K562 (cell line): Measurements from ENCODE around the gene OGT. TPM values are rescaled to one million over a fixed set of nuclear protein-coding genes. Genes with fewer than 3 reads are reported as not detected.

Experiments
- BCOR ChIP-seq: fragments of 450-650 bp; IDR thresholded peaks from 2 replicates; pipeline ENCODE4 v1.6.1; 2016
- CREM ChIP-seq: IDR thresholded peaks from 2 replicates; pipeline ENCODE4 v1.6.1; 2014; ENCODE audit warnings: antibody characterized with exemption, low read depth
- DDX20 ChIP-seq: fragments of 450-650 bp; IDR thresholded peaks from 2 replicates; pipeline ENCODE4 v1.6.1; 2016; ENCODE audit warnings: missing genetic modification characterization, low read depth, mild to moderate bottlenecking, missing compliant biosample characterization, moderate library complexity
- DNMT1 ChIP-seq: fragments of 450-650 bp; IDR thresholded peaks from 2 replicates; pipeline ENCODE4 v1.6.1; 2016; ENCODE audit warnings: antibody characterized with exemption, mild to moderate bottlenecking
- ILF3 ChIP-seq: fragments of 450-650 bp; IDR thresholded peaks from 2 replicates; pipeline ENCODE4 v1.6.1; 2018; ENCODE audit warnings: antibody characterized with exemption, mild to moderate bottlenecking, moderate library complexity, borderline replicate concordance
- KDM2B ChIP-seq: fragments of 250-450 bp; sonication (Bioruptor Pico); IDR thresholded peaks from 2 replicates; pipeline ENCODE4 v1.8.0; 2021; ENCODE audit warnings: mild to moderate bottlenecking, moderate library complexity
- KDM4B ChIP-seq, 2 experiments: fragments of 450-650 bp in 1 of 2; sonication (generic) in 1 of 2; IDR thresholded peaks; 2 replicates each; pipeline ENCODE4 v1.6.1; 2016 to 2017; ENCODE audit warnings: borderline replicate concordance in 2 of 2, antibody characterized with exemption in 1 of 2, low read depth in 1 of 2, mild to moderate bottlenecking in 1 of 2
- L3MBTL2 ChIP-seq: fragments of 450-650 bp; IDR thresholded peaks from 2 replicates; pipeline ENCODE4 v1.6.1; 2016; ENCODE audit warnings: mild to moderate bottlenecking, moderate library complexity
- LCOR ChIP-seq: sonication (generic); formaldehyde crosslinking; IDR thresholded peaks from 2 replicates; pipeline ENCODE4 v1.8.0; 2022; ENCODE audit warnings: mild to moderate bottlenecking, missing genetic modification reagents
- POLR2A ChIP-seq: fragments of 450-650 bp; conservative IDR thresholded peaks from 2 replicates; pipeline ENCODE4 v1.6.1; 2016
- REST ChIP-seq, 2 experiments: fragments of 450-650 bp; formaldehyde crosslinking in 1 of 2; IDR thresholded peaks; 2 replicates each; pipeline versions ENCODE4 v1.4.0 to v1.6.1; 2014 to 2020; ENCODE audit warnings: mild to moderate bottlenecking in 2 of 2, borderline replicate concordance in 1 of 2, low read depth in 1 of 2
- RFX1 ChIP-seq: fragments of 450-650 bp; IDR thresholded peaks from 2 replicates; pipeline ENCODE4 v1.6.1; 2016; ENCODE audit warnings: mild to moderate bottlenecking, moderate library complexity
- XRCC5 ChIP-seq: fragments of 200-400 bp; formaldehyde crosslinking; IDR thresholded peaks from 2 replicates; pipeline ENCODE4 v1.6.1; 2017; ENCODE audit warnings: low read depth, mild to moderate bottlenecking, low read length
- ZBTB11 ChIP-seq, 3 experiments: fragments of 200-800 bp in 1 of 3; fragments of 250-450 bp in 1 of 3; fragments of 450-650 bp in 1 of 3; sonication (Bioruptor Pico) in 1 of 3; sonication (Bioruptor generic) in 1 of 3; formaldehyde crosslinking in 1 of 3; IDR thresholded peaks; 2 replicates each; pipeline versions ENCODE4 v1.6.1 to v1.8.0; 2016 to 2022; ENCODE audit warnings: mild to moderate bottlenecking in 2 of 3, missing genetic modification characterization in 2 of 3, missing compliant biosample characterization in 1 of 3, moderate library complexity in 1 of 3
- ZC3H8 ChIP-seq: fragments of 450-650 bp; IDR thresholded peaks from 2 replicates; pipeline ENCODE4 v1.6.1; 2017
- ZNF232 ChIP-seq: sonication (generic); formaldehyde crosslinking; IDR thresholded peaks from 2 replicates; pipeline ENCODE4 v1.8.0; 2022; ENCODE audit warnings: mild to moderate bottlenecking, missing genetic modification reagents
- ZNF384 ChIP-seq: IDR thresholded peaks from 2 replicates; pipeline ENCODE4 v1.6.1; 2012; ENCODE audit warnings: low read depth, low read length, improper control_type of control experiment
- ZNF696 ChIP-seq: fragments of 250-450 bp; sonication (Bioruptor Pico); conservative IDR thresholded peaks from 2 replicates; pipeline ENCODE4 v1.4.0; 2020; ENCODE audit warnings: mild to moderate bottlenecking, moderate library complexity
- polyA plus RNA-seq, 8 experiments: library from polyadenylated mRNA; depleted of rRNA in 4 of 8; stranded (reverse) in 5 of 8; unstranded in 3 of 8; fragments of >200 nt; fragmentation: Nextera tagmentation in 2 of 8; fragmentation: Illumina TruSeq in 1 of 8; extraction: Ambion mirVana in 2 of 8; extraction: Trizol in 1 of 8; gene quantifications; 2 replicates each; pipeline versions ENCODE4 v1.2.1 to v1.2.3, GENCODE V29; 2011 to 2014; ENCODE audit warnings: inconsistent platforms in 1 of 8, missing spikeins in 1 of 8
- total RNA-seq, 7 experiments: library from RNA; depleted of rRNA in 6 of 7; stranded (reverse); fragments of >200 nt in 6 of 7; fragmentation: Illumina TruSeq in 2 of 7; extraction: Trizol in 2 of 7; gene quantifications; 2 replicates each; pipeline versions ENCODE4 v1.2.1 to v1.2.3, GENCODE V29; 2011 to 2021; ENCODE audit warnings: low replicate concordance in 1 of 7

The OGT gene
- total and polyA plus RNA-seq, 9 of the 15 experiments (the other 6 are each of a cell fraction or from before 2014, with no cell fraction given) = 38.9 to 347 (median 117) TPM

GRCh38 chrX:71609095-71609750 lies 76.3 kb downstream of the OGT start (continued):
- TF ChIP-seq ZBTB11 (CRISPR knock-in tag; IDR thresholded peaks at IDR 0.05) (no peak), LCOR (CRISPR knock-in tag) (no peak), KDM2B (CRISPR knock-in tag) (no peak), ZC3H8 (no peak), ZNF696 (CRISPR knock-in tag) (no peak), ZNF232 (CRISPR knock-in tag) (no peak), KDM4B (IDR thresholded peaks at IDR 0.05; ENCODE audit: borderline replicate concordance in 2 of 2, low read depth in 1 of 2) (no peak), ILF3 (no peak), L3MBTL2 (no peak), DNMT1 (no peak), DDX20 (tag) (no peak), XRCC5 (no peak), POLR2A (no peak), RFX1 (no peak), REST (IDR thresholded peaks at IDR 0.05; ENCODE audit: borderline replicate concordance) (no peak), REST (CRISPR knock-in tag; IDR thresholded peaks at IDR 0.05; ENCODE audit: low read depth) (no peak), ZNF384 (no peak), BCOR (peak; percentile 74), CREM (no peak)
- TF ChIP-seq, all 486 proteins: peak for 5
